HG03571 (cell line): ENCODE data around the gene RPS13.
"Not testable (repeated sequence)": the region's sequence is repeated elsewhere in the genome, so short reads cannot be mapped to it uniquely, and the experiment has no call there.

Experiments used
- ATAC-seq: cut with Tn5 transposase; IDR thresholded peaks from one replicate; pipeline ENCODE4 v1.9.1; 2021; ENCODE audit not compliant: unreplicated experiment

RPS13 gene

GRCh38 chr11:17036666-17037658 is 40.5 kb downstream of the RPS13 start:
- ATAC-seq = no peak

GRCh38 chr11:17034027-17034426 is 43.4 kb downstream of the RPS13 start:
- not testable (repeated sequence) for ATAC-seq

GRCh38 chr11:17026487-17027082 is 50.9 kb downstream of the RPS13 start:
- no peak for ATAC-seq

GRCh38 chr11:17024924-17025323 is 52.5 kb downstream of the RPS13 start:
- ATAC-seq = no peak
